H9 (cell line): ENCODE results near the gene CA9. TPM values are rescaled to one million over a fixed set of nuclear protein-coding genes. Genes with fewer than 3 reads are reported as not detected.

Experiments used
- DNase-seq: peaks from one replicate; pipeline ENCODE4 v3.0.0-alpha.2; 2017
- H2AFZ ChIP-seq: one replicate; pipeline ENCODE4 v1.6.1; 2013; ENCODE audit warnings: mild to moderate bottlenecking, low read length, control low read depth, moderate library complexity
- H2AK5ac ChIP-seq: 2 replicates; pipeline ENCODE4 v1.6.1; 2013; ENCODE audit warnings: low read length, control low read depth, mixed read lengths; ENCODE audit not compliant: insufficient read length
- H2BK120ac ChIP-seq: one replicate; pipeline ENCODE4 v1.6.1; 2013; ENCODE audit warnings: low read depth, mild to moderate bottlenecking, low read length, control low read depth, inconsistent platforms; ENCODE audit not compliant: poor library complexity, severe bottlenecking
- H2BK12ac ChIP-seq: 2 replicates; pipeline ENCODE4 v1.6.1; 2013; ENCODE audit warnings: low read length, control low read depth, mixed read lengths, low read depth; ENCODE audit not compliant: insufficient read length
- H2BK15ac ChIP-seq: 2 replicates; pipeline ENCODE4 v1.6.1; 2013; ENCODE audit warnings: low read depth, low read length, control low read depth
- H2BK20ac ChIP-seq: one replicate; pipeline ENCODE4 v1.6.1; 2013; ENCODE audit warnings: low read depth, mild to moderate bottlenecking, low read length, control low read depth, inconsistent platforms; ENCODE audit not compliant: poor library complexity, severe bottlenecking
- H2BK5ac ChIP-seq: 2 replicates; pipeline ENCODE4 v1.6.1; 2013; ENCODE audit warnings: low read length, control low read depth, mixed read lengths; ENCODE audit not compliant: insufficient read length
- H3K14ac ChIP-seq: 2 replicates; pipeline ENCODE4 v1.6.1; 2013; ENCODE audit warnings: low read length, control low read depth; ENCODE audit not compliant: insufficient read depth
- H3K18ac ChIP-seq: 2 replicates; pipeline ENCODE4 v1.6.1; 2013; ENCODE audit warnings: low read depth, mild to moderate bottlenecking, mixed read lengths, low read length, control low read depth; ENCODE audit not compliant: insufficient read length
- H3K23ac ChIP-seq: 2 replicates; pipeline ENCODE4 v1.6.1; 2013; ENCODE audit warnings: low read length, control low read depth, mixed read lengths, low read depth; ENCODE audit not compliant: insufficient read length
- H3K23me2 ChIP-seq: 2 replicates; pipeline ENCODE4 v1.6.1; 2013; ENCODE audit warnings: low read depth, mild to moderate bottlenecking, mixed read lengths, low read length, control low read depth; ENCODE audit not compliant: insufficient read length, poor library complexity, severe bottlenecking
- H3K27ac ChIP-seq: 2 replicates; pipeline ENCODE4 v1.5.1; 2013; ENCODE audit warnings: low read length, control low read depth, mixed read lengths, low read depth; ENCODE audit not compliant: insufficient read length
- H3K27me3 ChIP-seq: 2 replicates; pipeline ENCODE4 v1.6.1; 2013; ENCODE audit warnings: low read length, control low read depth, inconsistent platforms; ENCODE audit not compliant: insufficient read depth
- H3K4ac ChIP-seq: 2 replicates; pipeline ENCODE4 v1.6.1; 2013; ENCODE audit warnings: low read depth, mild to moderate bottlenecking, control low read depth, inconsistent platforms, low read length, moderate library complexity
- H3K4me1 ChIP-seq: 2 replicates; pipeline ENCODE4 v1.6.1; 2013; ENCODE audit warnings: low read length, control low read depth, inconsistent platforms; ENCODE audit not compliant: insufficient read depth
- H3K4me2 ChIP-seq: 2 replicates; pipeline ENCODE4 v1.6.1; 2013; ENCODE audit warnings: low read length, control low read depth, mixed read lengths; ENCODE audit not compliant: insufficient read length, insufficient read depth
- H3K56ac ChIP-seq: 2 replicates; pipeline ENCODE4 v1.6.1; 2013; ENCODE audit warnings: low read depth, mild to moderate bottlenecking, mixed read lengths, low read length, control low read depth; ENCODE audit not compliant: insufficient read length
- H3K79me1 ChIP-seq: 2 replicates; pipeline ENCODE4 v1.6.1; 2013; ENCODE audit warnings: low read depth, mild to moderate bottlenecking, moderate library complexity, low read length, control low read depth, inconsistent platforms; ENCODE audit not compliant: insufficient read depth, poor library complexity, severe bottlenecking
- H3K79me2 ChIP-seq: 2 replicates; pipeline ENCODE4 v1.6.1; 2013; ENCODE audit warnings: low read length, control low read depth, inconsistent platforms; ENCODE audit not compliant: insufficient read depth
- H3K9ac ChIP-seq: 2 replicates; pipeline ENCODE4 v1.6.1; 2013; ENCODE audit warnings: low read length, control low read depth, mixed read lengths; ENCODE audit not compliant: insufficient read length; ENCODE audit errors: extremely low read depth
- H3K9me3 ChIP-seq: one replicate; pipeline ENCODE4 v1.6.1; 2013; ENCODE audit warnings: low read depth, low read length, inconsistent platforms; ENCODE audit not compliant: control insufficient read depth
- H3T11ph ChIP-seq: one replicate; pipeline ENCODE4 v1.6.1; 2013; ENCODE audit warnings: mild to moderate bottlenecking, low read length, control low read depth, inconsistent platforms
- H4K20me1 ChIP-seq: one replicate; pipeline ENCODE4 v1.6.1; 2013; ENCODE audit not compliant: control insufficient read depth, insufficient read length, insufficient read depth
- H4K5ac ChIP-seq: 2 replicates; pipeline ENCODE4 v1.6.1; 2013; ENCODE audit warnings: low read depth, mild to moderate bottlenecking, mixed read lengths, low read length, control low read depth; ENCODE audit not compliant: insufficient read length
- H4K8ac ChIP-seq: replicated peaks from 2 replicates; pipeline ENCODE4 v1.6.1; 2013; ENCODE audit warnings: low read length, control low read depth, mixed read lengths, low read depth; ENCODE audit not compliant: insufficient read length
- H4K91ac ChIP-seq: 2 replicates; pipeline ENCODE4 v1.6.1; 2013; ENCODE audit warnings: low read depth, mild to moderate bottlenecking, moderate library complexity, mixed read lengths, low read length, control low read depth; ENCODE audit not compliant: insufficient read length
- H3K27ac Mint-ChIP-seq, 3 experiments: 2 replicates in 2 of 3; 3 replicates in 1 of 3; pipeline ENCODE4 v1.8.0; 2020 to 2021; ENCODE audit warnings: mixed read lengths in 3 of 3, mild to moderate bottlenecking in 1 of 3, moderate library complexity in 1 of 3
- H3K27me3 Mint-ChIP-seq: 2 replicates; pipeline ENCODE4 v1.8.0; 2021; ENCODE audit warnings: low read depth, mild to moderate bottlenecking, moderate library complexity, mixed read lengths
- H3K36me3 Mint-ChIP-seq, 3 experiments: 2 replicates in 2 of 3; 3 replicates in 1 of 3; pipeline ENCODE4 v1.8.0; 2020 to 2021; ENCODE audit warnings: low read depth in 3 of 3, mixed read lengths in 3 of 3; ENCODE audit not compliant: insufficient read depth in 1 of 3
- H3K4me1 Mint-ChIP-seq, 2 experiments: 2 replicates each; pipeline ENCODE4 v1.8.0; 2020; ENCODE audit warnings: mixed read lengths in 2 of 2
- H3K4me3 Mint-ChIP-seq, 2 experiments: 2 replicates in 1 of 2; 3 replicates in 1 of 2; pipeline ENCODE4 v1.8.0; 2020 to 2021; ENCODE audit warnings: mild to moderate bottlenecking in 2 of 2, mixed read lengths in 2 of 2, moderate library complexity in 1 of 2
- H3K9me3 Mint-ChIP-seq, 2 experiments: 2 replicates in 1 of 2; 3 replicates in 1 of 2; pipeline ENCODE4 v1.8.0; 2020; ENCODE audit warnings: mild to moderate bottlenecking in 2 of 2, mixed read lengths in 2 of 2, moderate library complexity in 1 of 2
- CTCF ChIP-seq: fragments of 200-600 bp; sonication (generic); conservative IDR thresholded peaks from 3 replicates; pipeline ENCODE4 v1.8.0; 2021; ENCODE audit warnings: antibody characterized with exemption, mild to moderate bottlenecking
- WGBS: extraction: QIAGEN DNeasy Blood & Tissue Kit; methylation state at CpG from one replicate; pipeline ENCODE4 v1.1.7; 2013; ENCODE audit warnings: missing lambda C conversion rate, low lambda C conversion rate, mixed read lengths; ENCODE audit not compliant: insufficient read length; ENCODE audit errors: extremely low coverage; 5-methylcytosine and 5-hydroxymethylcytosine counted together
- total RNA-seq: library from RNA; stranded (reverse); gene quantifications from 2 replicates; pipeline ENCODE4 v1.2.1, GENCODE V29; 2021

Gene CA9
- total RNA-seq, 1 experiment from 2014 or later: 0.94 TPM

- Mint-ChIP-seq H3K36me3 (peaks cover 52 to 97% (median 90%) of the 10 kb centered on the region in 3 experiments), H3K4me3 (no peak overlapping the region), H3K27ac (no peak overlapping the region), H3K27me3 (no peaks in the 10 kb centered on the region; the same call in 1 of the 2 replicates), H3K9me3 (no peaks in the 10 kb centered on the region), H3K4me1 (peaks cover 0 to 9% of the 10 kb centered on the region in 2 experiments; a peak in 2 of 4 replicates)
- H2BK5ac ChIP-seq: no peak overlapping the region
- H3K14ac ChIP-seq: no peak overlapping the region
- no peak overlapping the region for H3K18ac ChIP-seq
- no peak overlapping the region for H3K9ac ChIP-seq
- H2BK12ac ChIP-seq: no peak overlapping the region
- H3K56ac ChIP-seq: no peak overlapping the region
- H3K79me1 ChIP-seq: no peaks in the 10 kb centered on the region
- no peaks in the 10 kb centered on the region for H3K4me1 ChIP-seq
- H4K5ac ChIP-seq: no peak overlapping the region
- no peak overlapping the region for H4K91ac ChIP-seq
- no peak for DNase-seq
- H3T11ph ChIP-seq: no peak overlapping the region
- H4K8ac ChIP-seq: no peak overlapping the region
- no peak overlapping the region for H3K4ac ChIP-seq
- no peaks in the 10 kb centered on the region for H4K20me1 ChIP-seq
- H3K27me3 ChIP-seq: no peaks in the 10 kb centered on the region
- H2BK15ac ChIP-seq: no peak overlapping the region
- H2AK5ac ChIP-seq: no peak overlapping the region
- H3K23me2 ChIP-seq: no peaks in the 10 kb centered on the region
- WGBS: no CpG with 5 or more reads among the region's 14 CpGs
- no peak for TF ChIP-seq CTCF
- no peaks in the 10 kb centered on the region for H3K9me3 ChIP-seq
- H3K27ac ChIP-seq: no peak overlapping the region
- H3K4me2 ChIP-seq: no peak overlapping the region
- no peaks in the 10 kb centered on the region for H3K79me2 ChIP-seq
- no peak overlapping the region for H2BK20ac ChIP-seq
- H2BK120ac ChIP-seq: no peak overlapping the region
- H3K23ac ChIP-seq: no peak overlapping the region
- H2AFZ ChIP-seq: no peak overlapping the region
These were observed 43.6 kb downstream of the CA9 start for GRCh38 chr9:35717132-35717870.
